IPS-20b (cell line): Measurements from ENCODE around the gene HAVCR1.
A peak's percentile ranks its signal among the peaks of the same experiment; 100 is the strongest.
"Not testable (repeated sequence)": the region's sequence is repeated elsewhere in the genome, so short reads cannot be mapped to it uniquely, and the experiment has no call there.

ENCODE experiments used
- H3K27ac ChIP-seq: one replicate; pipeline ENCODE4 v1.5.1; 2013; ENCODE audit warnings: low read length
- H3K27me3 ChIP-seq: 2 replicates; pipeline ENCODE4 v1.6.1; 2013; ENCODE audit warnings: mild to moderate bottlenecking, low read length, inconsistent platforms; ENCODE audit not compliant: insufficient read depth
- H3K36me3 ChIP-seq: 2 replicates; pipeline ENCODE4 v1.6.1; 2013; ENCODE audit warnings: low read depth, mild to moderate bottlenecking, inconsistent platforms, low read length, moderate library complexity; ENCODE audit not compliant: insufficient read depth
- H3K4me1 ChIP-seq: 2 replicates; pipeline ENCODE4 v1.6.1; 2013; ENCODE audit warnings: mild to moderate bottlenecking, control low read depth, inconsistent platforms, low read length, moderate library complexity; ENCODE audit not compliant: insufficient read depth
- H3K4me3 ChIP-seq: 2 replicates; pipeline ENCODE4 v1.5.1; 2013; ENCODE audit warnings: mild to moderate bottlenecking, low read length, inconsistent platforms
- H3K9ac ChIP-seq: 2 replicates; pipeline ENCODE4 v1.6.1; 2013; ENCODE audit warnings: low read depth, mild to moderate bottlenecking, inconsistent platforms, low read length, moderate library complexity
- H3K9me3 ChIP-seq: 2 replicates; pipeline ENCODE4 v1.6.1; 2013; ENCODE audit warnings: mild to moderate bottlenecking, low read depth, low read length, inconsistent platforms; ENCODE audit not compliant: insufficient read depth

Gene HAVCR1

GRCh38 chr5:157047016-157047415, 11.9 kb downstream of the HAVCR1 start:
- peaks cover 12% of the 10 kb centered on the region for H3K4me1 ChIP-seq
- not testable (repeated sequence) for H3K27ac ChIP-seq, H3K4me3 ChIP-seq, H3K27me3 ChIP-seq, H3K9me3 ChIP-seq, H3K36me3 ChIP-seq, H3K9ac ChIP-seq

GRCh38 chr5:157046041-157046440, 12.9 kb downstream of the HAVCR1 start:
- no peak overlapping the region for H3K27ac ChIP-seq
- no peak overlapping the region for H3K9ac ChIP-seq
- H3K4me1 ChIP-seq = peaks cover 12% of the 10 kb centered on the region
- H3K9me3 ChIP-seq = no peaks in the 10 kb centered on the region
- no peak overlapping the region for H3K4me3 ChIP-seq
- H3K36me3 ChIP-seq = no peaks in the 10 kb centered on the region
- H3K27me3 ChIP-seq = no peaks in the 10 kb centered on the region

- no peaks in the 10 kb centered on the region for H3K36me3 ChIP-seq
- H3K27me3 ChIP-seq = no peaks in the 10 kb centered on the region
- no peak overlapping the region for H3K27ac ChIP-seq
- peaks cover 12% of the 10 kb centered on the region for H3K4me1 ChIP-seq
- H3K4me3 ChIP-seq = no peak overlapping the region
- no peak overlapping the region for H3K9ac ChIP-seq
- no peaks in the 10 kb centered on the region for H3K9me3 ChIP-seq
Observed at GRCh38 chr5:157045601-157046000, 13.3 kb downstream of the HAVCR1 start.

- Histone ChIP-seq H3K9ac (no peak overlapping the region), H3K27ac (no peak overlapping the region), H3K9me3 (no peaks in the 10 kb centered on the region), H3K36me3 (no peaks in the 10 kb centered on the region), H3K4me3 (no peak overlapping the region), H3K27me3 (no peaks in the 10 kb centered on the region), H3K4me1 (no peaks in the 10 kb centered on the region; the same call in 1 of the 2 replicates)
Observed at GRCh38 chr5:157038568-157039187, 20.2 kb downstream of the HAVCR1 start.

GRCh38 chr5:157034106-157035072, 24.5 kb downstream of the HAVCR1 start:
- H3K27ac ChIP-seq = not testable (repeated sequence)

GRCh38 chr5:157033071-157033583, 25.8 kb downstream of the HAVCR1 start:
- Histone ChIP-seq H3K36me3 (no peaks in the 10 kb centered on the region), H3K9ac (no peak overlapping the region), H3K9me3 (no peaks in the 10 kb centered on the region), H3K4me1 (no peaks in the 10 kb centered on the region; the same call in 1 of the 2 replicates), H3K27ac (no peak overlapping the region), H3K4me3 (no peak overlapping the region), H3K27me3 (no peaks in the 10 kb centered on the region)

More at GRCh38 chr5:157034106-157035072, 24.5 kb downstream of the HAVCR1 start:
- not testable (repeated sequence) for H3K36me3 ChIP-seq, H3K4me1 ChIP-seq, H3K27me3 ChIP-seq, H3K4me3 ChIP-seq, H3K9me3 ChIP-seq
- peak overlapping the region; percentile 21; the same call in 1 of the 2 replicates for H3K9ac ChIP-seq

GRCh38 chr5:157030692-157031091, 28.2 kb downstream of the HAVCR1 start:
- Histone ChIP-seq H3K9ac (no peak overlapping the region), H3K27ac (no peak overlapping the region), H3K9me3 (no peaks in the 10 kb centered on the region), H3K4me3 (no peak overlapping the region), H3K4me1 (no peaks in the 10 kb centered on the region; the same call in 1 of the 2 replicates), H3K27me3 (no peaks in the 10 kb centered on the region), H3K36me3 (no peaks in the 10 kb centered on the region)

- Histone ChIP-seq H3K27ac (no peak overlapping the region), H3K9ac (no peak overlapping the region), H3K27me3 (no peaks in the 10 kb centered on the region), H3K9me3 (no peaks in the 10 kb centered on the region), H3K4me1 (no peaks in the 10 kb centered on the region), H3K4me3 (no peak overlapping the region), H3K36me3 (no peaks in the 10 kb centered on the region)
Observed at GRCh38 chr5:157029457-157029856, 29.5 kb downstream of the HAVCR1 start.

- H3K4me1 ChIP-seq, H3K36me3 ChIP-seq, H3K9me3 ChIP-seq, H3K9ac ChIP-seq, H3K27ac ChIP-seq, H3K27me3 ChIP-seq, H3K4me3 ChIP-seq: not testable (repeated sequence)
Observed at GRCh38 chr5:157027663-157028062, 31.3 kb downstream of the HAVCR1 start.

GRCh38 chr5:157026789-157027424, 32.0 kb downstream of the HAVCR1 start:
- H3K27ac ChIP-seq = no peak overlapping the region
- H3K9me3 ChIP-seq = no peaks in the 10 kb centered on the region
- H3K27me3 ChIP-seq = no peaks in the 10 kb centered on the region
- no peaks in the 10 kb centered on the region for H3K36me3 ChIP-seq
- no peak overlapping the region for H3K4me3 ChIP-seq
- no peak overlapping the region for H3K9ac ChIP-seq
- no peaks in the 10 kb centered on the region for H3K4me1 ChIP-seq

GRCh38 chr5:157025093-157025698, 33.7 kb downstream of the HAVCR1 start:
- no peak overlapping the region for H3K4me3 ChIP-seq
- no peaks in the 10 kb centered on the region for H3K36me3 ChIP-seq
- no peak overlapping the region for H3K27ac ChIP-seq
- H3K9me3 ChIP-seq = no peaks in the 10 kb centered on the region
- H3K9ac ChIP-seq = no peak overlapping the region
- no peaks in the 10 kb centered on the region for H3K27me3 ChIP-seq
- H3K4me1 ChIP-seq = no peaks in the 10 kb centered on the region
